Activated CD8-positive, alpha-beta memory T cell treated with anti-CD3 and anti-CD28 coated beads for 4 hours (primary cell): ENCODE results near the gene MLIP.
"Not testable (repeated sequence)": the region's sequence is repeated elsewhere in the genome, so short reads cannot be mapped to it uniquely, and the experiment has no call there.

Experiments
- DNase-seq, 2 donors: peaks; one replicate each; pipeline ENCODE4 v3.0.0-alpha.2; 2020; ENCODE audit warnings: low read depth in 2 of 2

Gene MLIP, protein sequence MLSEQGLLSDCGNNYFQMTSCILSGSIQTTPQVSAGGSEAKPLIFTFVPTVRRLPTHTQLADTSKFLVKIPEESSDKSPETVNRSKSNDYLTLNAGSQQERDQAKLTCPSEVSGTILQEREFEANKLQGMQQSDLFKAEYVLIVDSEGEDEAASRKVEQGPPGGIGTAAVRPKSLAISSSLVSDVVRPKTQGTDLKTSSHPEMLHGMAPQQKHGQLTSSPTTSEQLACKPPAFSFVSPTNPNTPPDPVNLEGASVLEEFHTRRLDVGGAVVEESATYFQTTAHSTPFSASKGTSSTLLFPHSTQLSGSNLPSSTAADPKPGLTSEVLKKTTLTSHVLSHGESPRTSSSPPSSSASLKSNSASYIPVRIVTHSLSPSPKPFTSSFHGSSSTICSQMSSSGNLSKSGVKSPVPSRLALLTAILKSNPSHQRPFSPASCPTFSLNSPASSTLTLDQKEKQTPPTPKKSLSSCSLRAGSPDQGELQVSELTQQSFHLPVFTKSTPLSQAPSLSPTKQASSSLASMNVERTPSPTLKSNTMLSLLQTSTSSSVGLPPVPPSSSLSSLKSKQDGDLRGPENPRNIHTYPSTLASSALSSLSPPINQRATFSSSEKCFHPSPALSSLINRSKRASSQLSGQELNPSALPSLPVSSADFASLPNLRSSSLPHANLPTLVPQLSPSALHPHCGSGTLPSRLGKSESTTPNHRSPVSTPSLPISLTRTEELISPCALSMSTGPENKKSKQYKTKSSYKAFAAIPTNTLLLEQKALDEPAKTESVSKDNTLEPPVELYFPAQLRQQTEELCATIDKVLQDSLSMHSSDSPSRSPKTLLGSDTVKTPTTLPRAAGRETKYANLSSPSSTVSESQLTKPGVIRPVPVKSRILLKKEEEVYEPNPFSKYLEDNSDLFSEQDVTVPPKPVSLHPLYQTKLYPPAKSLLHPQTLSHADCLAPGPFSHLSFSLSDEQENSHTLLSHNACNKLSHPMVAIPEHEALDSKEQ

GRCh38 chr6:54111341-54112045 lies at the start of gene MLIP:
Gene MLIP (plus strand): TSS chr6:54111443. CDS start chr6:54111480, 37 bp downstream.
- no peak for DNase-seq

- no peak for DNase-seq
Measured at GRCh38 chr6:54063228-54063539, 48.1 kb upstream of the MLIP start.

DNA sequence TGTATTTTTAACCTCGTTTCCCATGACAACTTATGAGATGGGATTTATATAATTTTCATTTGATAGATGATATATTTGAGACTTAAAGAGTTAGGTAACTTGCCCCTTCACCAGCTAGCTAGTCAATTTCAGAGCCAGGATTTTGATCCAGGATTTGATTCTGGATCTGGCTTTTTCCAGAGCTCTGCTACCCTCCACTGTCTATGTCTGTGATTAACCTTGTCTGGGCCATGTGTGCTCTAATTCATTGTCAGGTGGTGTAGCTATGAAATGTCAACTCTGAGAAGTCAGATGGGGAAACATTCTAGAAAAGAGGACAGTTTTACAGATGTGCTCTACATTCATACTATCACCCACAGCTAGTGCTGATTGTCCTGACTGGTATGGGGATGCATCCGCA lies 42.5 kb upstream of the MLIP start:
- no peak for DNase-seq

GRCh38 chr6:54070025-54070424 lies 41.2 kb upstream of the MLIP start:
- DNase-seq = no peak

GRCh38 chr6:54071821-54072340 lies 39.4 kb upstream of the MLIP start:
- DNase-seq = no peak

GRCh38 chr6:54072635-54073313 lies 38.5 kb upstream of the MLIP start:
- no peak for DNase-seq

GRCh38 chr6:54073487-54073886 lies 37.8 kb upstream of the MLIP start:
- DNase-seq = no peak

- no peak for DNase-seq
Measured at GRCh38 chr6:54074109-54074508, 37.1 kb upstream of the MLIP start.

GRCh38 chr6:54074578-54075195 lies 36.6 kb upstream of the MLIP start:
- DNase-seq = no peak

- no peak for DNase-seq
Measured at GRCh38 chr6:54076159-54076789, 35.0 kb upstream of the MLIP start.

DNA sequence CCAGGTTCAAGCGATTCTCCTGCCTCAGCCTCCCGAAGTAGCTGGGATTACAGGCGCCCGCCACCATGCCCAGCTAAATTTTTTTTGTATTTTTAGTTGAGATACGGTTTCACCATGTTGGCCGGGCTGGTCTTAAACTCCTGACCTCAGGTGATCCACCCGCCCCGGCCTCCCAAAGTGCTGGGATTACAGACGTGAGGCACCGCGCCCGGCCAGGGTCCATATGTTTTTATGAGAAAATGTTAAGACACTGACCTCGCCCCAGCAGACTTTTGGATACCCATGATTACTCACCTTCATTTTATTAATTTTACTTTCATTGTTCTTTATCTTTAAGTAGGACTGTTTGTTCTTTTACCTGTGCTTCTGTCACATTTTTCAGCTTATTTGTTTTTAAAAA lies 29.7 kb upstream of the MLIP start:
- DNase-seq = not testable (repeated sequence)

GRCh38 chr6:54083287-54083686 lies 28.0 kb upstream of the MLIP start:
- no peak for DNase-seq

DNA sequence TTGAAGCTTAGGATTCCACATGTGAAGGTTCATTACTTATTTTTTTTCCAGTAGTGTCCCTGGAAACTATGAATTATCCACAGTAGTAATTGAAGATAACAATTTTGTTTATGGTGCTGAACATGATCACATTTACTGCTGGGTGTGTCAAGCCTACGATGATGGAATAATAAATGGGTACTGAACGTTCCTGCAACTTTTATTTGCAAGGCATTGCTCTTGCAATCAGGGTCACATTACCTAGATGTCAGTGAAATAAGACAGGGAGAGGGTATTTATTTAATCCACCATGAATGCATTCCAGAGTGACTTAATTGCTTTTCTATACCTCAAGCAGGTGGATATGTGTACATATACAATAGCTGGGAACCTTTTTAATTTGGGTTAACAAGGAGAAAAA lies 27.0 kb upstream of the MLIP start:
- DNase-seq = no peak

- DNase-seq = no peak
Measured at GRCh38 chr6:54085047-54085446, 26.2 kb upstream of the MLIP start.

GRCh38 chr6:54085541-54085940 lies 25.7 kb upstream of the MLIP start:
- DNase-seq = no peak

- no peak for DNase-seq
Measured at GRCh38 chr6:54086439-54086838, 24.8 kb upstream of the MLIP start.

DNA sequence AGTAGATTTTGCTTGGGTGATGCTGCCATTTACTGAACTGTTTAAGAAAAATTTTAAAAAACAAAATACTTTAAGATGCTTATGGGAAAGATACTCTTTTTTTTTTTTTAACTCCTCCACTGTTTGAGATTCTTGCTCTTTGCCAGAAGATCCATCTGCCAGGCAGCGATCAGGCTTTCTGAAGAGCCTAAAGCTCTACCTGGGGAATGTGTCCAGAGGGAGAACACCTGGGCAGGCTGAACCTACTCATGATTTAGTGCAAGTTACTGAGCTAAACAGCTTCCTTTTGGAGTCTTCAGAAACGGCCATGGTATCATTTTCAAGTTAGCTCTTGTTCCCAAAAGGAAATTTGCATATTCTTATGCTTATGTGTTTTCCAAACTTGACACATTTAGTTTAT lies 23.5 kb upstream of the MLIP start:
- DNase-seq = no peak

- no peak for DNase-seq
Measured at GRCh38 chr6:54093326-54093948, 17.8 kb upstream of the MLIP start.

GRCh38 chr6:54094293-54094692 lies 16.9 kb upstream of the MLIP start:
- DNase-seq = no peak

DNA sequence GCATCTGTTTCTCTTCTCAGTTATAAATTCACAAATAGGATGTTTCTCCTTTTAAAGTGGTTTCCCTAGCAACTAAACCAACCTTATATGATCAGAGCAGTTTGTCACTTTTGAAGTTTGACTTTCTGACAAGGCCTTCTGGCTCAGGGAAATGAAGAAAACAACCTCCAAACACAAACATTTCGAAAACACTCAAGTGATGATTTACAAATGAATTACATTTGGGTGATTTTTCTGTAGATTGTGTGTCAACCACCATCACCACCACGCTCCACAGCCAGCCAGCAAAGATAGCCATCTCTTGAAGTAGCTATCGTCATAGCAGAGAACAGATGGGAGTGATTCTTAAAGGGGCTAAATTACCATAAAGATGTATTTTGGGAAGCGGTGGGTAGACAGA lies 16.5 kb upstream of the MLIP start:
- no peak for DNase-seq
